HG03575 (cell line): ENCODE data around the gene PITPNM1.
"Not testable (repeated sequence)": the region's sequence is repeated elsewhere in the genome, so short reads cannot be mapped to it uniquely, and the experiment has no call there.

Experiments
- ATAC-seq: cut with Tn5 transposase; IDR thresholded peaks from one replicate; pipeline ENCODE4 v1.9.1; 2021; ENCODE audit not compliant: unreplicated experiment, insufficient number of reproducible peaks, low FRiP score; ENCODE audit errors: extremely low read depth

Gene PITPNM1

DNA sequence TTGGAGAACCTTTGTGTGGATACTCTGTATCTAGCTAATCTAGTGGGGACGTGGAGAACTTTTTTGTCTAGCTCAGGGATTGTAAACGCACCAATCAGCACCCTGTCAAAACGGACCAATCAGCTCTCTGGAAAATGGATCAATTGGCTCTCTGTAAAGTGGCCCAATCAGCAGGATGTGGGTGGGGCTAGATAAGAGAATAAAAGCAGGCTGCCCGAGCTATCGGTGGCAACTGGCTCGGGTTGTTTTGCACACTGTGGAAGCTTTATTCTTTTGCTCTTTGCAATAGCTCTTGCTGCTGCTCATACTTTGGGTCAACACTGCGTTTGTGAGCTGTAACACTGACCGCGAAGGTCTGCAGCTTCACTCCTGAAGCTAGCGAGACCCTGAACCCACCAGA, 28.5 kb downstream of the PITPNM1 start:
- ATAC-seq = not testable (repeated sequence)

DNA sequence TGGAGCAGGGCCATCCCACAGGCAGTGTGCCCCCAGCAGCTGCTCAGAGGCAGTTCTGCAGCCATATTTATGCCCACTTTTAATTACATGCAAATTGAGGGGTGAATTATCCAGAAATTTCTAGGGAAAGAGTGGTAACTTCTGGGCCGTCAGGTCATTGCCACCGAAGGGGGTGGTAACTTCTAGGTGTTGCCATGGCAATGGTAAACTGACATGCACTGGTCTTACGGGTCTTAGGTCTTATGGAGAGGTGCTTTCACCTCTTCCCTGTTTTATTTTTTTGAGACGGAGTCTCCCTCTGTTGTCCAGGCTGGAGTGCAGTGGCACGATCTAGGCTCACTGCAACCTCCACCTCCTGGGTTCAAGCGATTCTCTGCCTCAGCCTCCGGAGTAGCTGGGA, 32.3 kb downstream of the PITPNM1 start:
- no peak for ATAC-seq

DNA sequence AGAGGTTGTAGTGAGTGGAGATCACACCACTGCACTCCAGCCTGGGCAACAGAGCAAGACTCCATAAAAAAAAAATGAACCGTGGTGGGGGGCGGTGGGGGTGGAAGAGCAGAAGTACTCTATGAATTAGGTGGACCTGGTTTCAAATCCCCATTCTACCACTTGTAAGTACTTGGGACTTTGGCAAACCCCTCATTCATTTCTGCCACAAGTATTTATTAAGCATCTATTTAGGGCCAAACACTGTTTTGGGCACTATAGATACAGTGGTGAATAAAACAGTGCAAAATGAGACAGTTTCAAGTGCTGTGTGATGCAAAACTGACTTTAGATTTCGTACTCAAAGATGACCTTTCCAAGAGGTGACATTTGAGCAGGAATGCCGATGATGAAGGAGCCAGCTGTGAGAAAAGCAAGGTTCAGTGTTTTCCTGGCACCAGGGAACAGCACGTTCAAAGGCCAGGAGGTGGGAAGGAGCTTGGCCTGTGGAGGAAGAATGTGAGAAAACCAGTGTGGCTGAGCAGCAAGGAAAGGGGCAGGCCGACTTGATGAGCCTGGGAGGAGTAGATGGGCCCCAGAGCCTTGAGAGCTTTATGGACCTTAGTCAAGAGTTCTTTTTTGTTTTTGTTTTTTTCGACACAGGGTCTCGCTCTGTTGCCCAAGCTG, 34.7 kb downstream of the PITPNM1 start:
- no peak for ATAC-seq

DNA sequence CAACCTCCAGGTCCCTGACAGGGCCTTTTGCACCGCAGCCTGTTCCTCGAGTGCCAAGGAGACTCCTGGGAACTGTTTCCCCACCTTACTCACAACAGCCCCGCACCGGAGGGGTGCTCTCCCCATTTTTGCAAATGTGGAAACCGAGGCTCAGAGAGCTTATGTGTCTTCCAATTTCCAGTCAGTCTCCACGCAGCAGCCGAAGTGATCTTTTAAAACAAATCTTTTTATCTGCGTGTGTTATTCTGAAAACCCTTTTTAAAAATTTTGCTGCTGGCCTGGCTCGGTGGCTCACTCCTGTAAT, 35.7 kb downstream of the PITPNM1 start:
- ATAC-seq = no peak

DNA sequence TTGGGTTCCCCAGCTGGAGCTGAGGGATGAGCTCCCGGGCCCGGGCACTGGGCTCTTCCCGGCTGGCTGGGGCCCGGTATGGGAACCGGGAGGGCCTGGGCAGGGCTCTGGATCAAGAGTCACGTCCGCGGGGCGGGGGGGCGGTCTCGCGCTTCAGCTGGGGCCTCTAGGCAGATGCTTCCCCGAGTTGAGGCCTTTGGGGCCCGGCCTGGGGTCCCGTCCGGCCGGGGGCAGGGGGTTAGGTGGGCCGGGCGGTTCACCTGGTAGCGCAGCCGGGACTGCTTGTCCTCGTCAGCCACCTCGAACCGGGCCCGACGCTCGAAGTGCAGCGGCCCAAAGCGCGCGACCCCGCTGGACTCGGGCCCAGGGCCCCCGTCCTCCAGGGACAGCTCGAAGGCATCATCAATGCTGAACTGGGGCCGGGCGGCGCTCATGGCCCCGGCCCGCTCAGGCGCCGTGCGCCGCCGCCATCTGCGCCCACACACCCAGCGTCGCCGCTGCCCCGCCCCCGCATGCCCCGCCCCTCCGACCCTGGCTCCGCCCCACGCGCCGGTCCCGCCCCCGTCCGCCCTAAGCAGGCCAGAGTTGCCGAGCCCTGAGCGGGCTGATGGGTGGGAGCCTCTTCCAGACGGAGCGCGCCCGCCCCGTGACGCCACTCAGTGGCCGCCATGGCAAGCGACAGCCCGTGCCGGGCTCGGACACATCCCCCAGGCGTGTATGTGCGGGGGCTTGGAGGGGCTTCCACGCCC, 36.2 kb downstream of the PITPNM1 start, which contains the start of gene TMEM134:
Gene TMEM134 (minus strand): TSS at position 493 of the 749 bp plus-strand sequence. CDS start 59 bp downstream, at position 434.
- ATAC-seq = no peak

DNA sequence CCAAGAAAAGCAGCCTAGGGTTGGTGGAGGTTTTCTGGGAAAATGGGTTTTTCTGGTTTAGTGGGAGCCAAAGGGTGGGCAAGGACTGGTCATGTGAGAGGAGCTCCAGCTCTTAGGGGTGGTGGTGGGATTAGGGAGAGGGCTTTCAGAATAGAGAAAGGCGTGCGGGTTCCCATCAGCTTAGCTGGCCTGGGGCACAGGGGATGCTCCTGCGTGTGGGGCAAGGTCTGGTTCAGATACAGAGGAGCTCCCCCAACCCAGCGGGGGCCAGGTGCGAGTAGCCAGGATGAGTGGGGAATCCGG, 36.8 kb downstream of the PITPNM1 start:
- no peak for ATAC-seq

DNA sequence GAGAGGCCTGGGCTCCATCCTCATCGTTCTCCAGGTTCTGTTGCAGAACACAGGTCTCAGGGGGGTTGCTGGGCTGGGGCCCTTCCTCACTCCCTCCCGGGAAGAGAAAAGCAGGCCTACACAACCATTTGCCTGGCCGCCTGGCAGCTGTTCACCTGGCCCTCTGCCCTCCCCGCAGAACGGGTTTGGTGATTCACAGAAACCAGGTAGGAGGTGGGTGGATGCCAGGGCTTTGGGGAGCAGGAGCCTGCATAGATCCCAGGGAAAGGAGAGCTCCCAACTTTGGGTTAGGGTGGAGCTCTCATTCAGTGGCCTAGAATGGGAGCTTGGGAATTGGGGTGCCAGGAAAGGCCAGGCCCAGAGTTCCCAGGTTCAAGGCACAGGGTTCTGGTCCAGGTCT, 37.1 kb downstream of the PITPNM1 start:
- no peak for ATAC-seq

DNA sequence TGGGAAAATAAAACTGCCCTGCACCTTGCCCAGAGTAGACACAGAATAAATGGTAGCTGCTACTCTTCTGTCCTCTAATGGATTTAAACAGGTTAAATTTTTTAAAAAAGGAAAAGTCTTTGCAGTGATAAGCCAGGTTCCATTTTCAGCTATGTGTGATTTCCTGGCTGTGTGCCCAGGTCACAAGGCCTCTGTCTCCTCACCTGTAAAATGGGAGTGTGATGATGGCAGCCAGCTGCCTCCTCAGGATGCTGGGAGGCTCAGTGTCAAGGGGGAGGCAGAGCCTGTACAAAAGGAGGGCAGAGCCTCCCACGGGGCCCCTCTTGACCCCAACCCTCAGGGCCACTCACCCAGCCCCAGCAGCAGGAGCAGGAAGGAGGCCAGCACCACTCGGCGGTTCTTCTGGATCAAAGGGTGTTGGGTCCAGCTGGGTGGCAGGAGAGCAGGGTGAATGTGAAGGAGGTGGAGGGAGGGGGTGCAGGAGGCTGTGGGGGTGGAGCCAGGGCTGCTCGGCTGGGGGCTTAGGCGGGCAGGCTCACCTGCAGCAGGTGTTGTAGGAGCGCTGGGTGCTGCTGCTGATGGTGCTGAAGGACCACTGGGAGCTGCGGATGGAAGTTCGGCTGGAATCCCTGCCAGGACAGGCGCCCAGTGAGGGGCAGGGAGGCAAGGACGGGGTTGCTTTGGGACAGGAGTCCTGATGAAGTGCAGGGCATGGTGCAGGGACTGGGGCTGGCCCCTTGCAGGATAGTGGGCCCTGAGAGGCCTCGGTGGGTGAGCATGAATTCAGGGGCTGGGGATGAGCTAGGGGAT, 38.0 kb downstream of the PITPNM1 start:
- no peak for ATAC-seq

DNA sequence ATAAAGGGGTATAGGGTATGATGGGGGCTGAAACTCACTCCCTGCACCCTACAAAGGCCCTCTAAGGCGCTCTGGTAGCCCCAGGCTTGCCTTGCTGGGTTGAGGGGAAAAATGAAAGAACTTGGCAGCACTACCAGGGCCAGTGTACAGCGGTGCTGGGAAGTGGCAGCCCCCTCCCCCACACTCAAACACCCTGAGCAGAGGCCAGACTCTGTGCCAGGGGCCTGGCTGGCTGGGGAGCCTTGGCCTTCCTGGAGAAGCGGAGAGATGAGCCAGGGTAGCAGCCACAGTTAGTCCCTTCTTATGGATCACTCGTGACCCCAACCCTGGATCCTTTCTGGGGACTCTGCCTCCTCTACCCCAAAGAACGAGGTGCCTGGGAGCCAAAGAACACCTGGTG, 38.8 kb downstream of the PITPNM1 start:
- no peak for ATAC-seq

DNA sequence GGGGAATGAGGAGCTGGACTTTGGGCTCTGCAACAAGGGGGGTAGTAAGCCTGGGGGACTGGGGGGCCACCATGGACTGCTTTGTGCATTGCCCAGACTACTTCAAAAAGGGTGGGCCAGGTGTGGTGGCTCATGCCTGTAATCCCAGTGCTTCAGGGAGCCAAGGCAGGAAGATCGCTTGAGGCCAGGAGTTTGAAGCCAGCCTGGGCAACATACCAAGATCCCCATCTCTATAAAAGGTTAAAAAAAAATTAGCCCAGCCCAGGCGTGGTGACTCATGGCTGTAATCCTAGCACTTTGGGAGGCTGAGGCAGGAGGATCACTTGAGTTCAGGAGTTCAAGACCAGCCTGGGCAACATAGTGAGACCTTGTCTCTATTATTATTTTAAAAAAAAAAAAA, 39.6 kb downstream of the PITPNM1 start:
- ATAC-seq = not testable (repeated sequence)

DNA sequence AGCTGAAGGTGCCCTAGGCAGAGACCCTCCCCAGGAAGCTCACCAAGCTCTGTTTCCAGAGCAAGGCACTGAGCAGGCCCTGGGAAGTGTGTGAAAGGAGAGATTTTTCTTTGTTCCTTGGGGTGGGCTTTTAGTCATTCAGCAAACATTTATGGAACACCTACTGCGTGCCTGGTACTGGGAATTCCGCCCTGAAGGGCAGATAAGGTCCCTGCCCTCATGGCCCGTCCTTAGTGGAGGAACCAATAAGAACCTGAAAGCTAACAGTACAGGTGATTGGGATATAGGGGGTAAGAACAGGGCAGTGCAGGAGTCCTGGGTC, 40.0 kb downstream of the PITPNM1 start:
- no peak for ATAC-seq

DNA sequence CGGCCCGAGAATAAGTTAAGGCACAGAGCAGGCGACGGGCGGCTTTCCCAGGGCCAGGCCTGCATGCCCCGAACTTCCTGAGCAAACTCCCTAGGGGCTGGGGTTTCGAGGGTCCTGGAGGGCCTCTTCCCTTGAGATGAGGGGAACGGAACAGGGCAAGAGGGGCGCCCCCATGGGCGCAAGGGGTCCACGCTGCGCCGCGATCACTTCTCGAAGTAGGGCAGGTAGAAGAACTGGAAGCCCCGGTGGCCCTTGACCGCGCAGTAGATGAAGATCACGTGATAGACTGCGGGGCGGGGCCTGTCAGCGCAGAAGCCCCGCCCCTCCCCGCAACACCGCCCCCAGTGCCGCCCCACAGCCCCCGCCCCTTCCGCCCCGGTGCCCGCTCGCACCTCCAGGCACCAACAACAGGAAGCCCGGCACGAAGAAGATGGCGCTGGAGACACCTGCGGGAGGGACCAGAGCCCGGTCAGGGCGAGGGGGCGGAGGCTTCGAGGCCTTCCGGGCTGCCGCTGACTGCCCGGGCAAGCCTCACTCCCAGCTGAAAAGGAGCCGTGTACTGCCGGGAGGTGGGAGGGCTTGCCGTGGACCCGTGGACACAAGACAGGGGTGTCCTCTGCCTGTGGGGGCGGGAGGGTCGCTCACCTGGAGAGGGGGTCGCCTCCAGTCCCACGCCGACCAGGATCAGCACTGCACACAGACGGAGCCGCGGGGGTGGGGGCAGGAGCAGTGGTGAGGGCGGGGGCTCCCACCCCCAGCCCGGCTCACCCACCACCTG, 40.6 kb downstream of the PITPNM1 start:
- no peak for ATAC-seq

DNA sequence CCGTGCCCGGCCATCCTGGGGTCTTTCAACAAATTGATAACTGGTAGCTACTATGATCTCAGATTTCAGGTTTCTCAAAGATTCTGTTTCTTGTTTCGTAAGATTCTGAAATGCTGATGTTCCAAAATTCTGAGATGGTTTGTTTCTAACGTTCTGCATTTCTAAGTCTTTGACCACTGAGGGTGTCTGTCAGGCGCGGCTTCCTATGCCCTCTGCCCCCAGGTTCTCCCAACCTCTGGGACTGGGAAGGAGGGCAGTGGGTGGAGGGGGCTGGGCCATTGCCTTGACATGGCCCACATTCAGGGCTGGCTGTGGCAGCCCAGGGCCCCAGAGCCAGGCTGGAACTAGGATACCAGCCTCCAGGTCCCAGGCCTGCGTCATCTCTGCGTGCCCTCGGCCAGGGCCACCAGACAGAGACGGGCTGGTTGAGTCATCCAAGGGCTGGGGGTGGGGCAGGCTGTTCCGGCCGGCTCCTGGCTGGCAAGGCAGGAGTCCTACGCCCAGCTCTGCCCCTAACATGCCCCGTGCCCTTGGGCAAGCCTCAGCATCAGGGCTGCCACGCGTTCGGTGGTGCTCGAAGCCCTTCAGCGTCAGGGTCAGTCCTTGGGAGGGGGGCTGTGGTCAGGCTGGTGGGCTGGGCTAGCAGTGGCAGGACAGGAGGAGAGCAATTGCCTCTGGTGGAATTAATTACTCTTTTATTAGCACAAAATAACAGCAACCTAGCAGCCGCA, 41.3 kb downstream of the PITPNM1 start:
- no peak for ATAC-seq

DNA sequence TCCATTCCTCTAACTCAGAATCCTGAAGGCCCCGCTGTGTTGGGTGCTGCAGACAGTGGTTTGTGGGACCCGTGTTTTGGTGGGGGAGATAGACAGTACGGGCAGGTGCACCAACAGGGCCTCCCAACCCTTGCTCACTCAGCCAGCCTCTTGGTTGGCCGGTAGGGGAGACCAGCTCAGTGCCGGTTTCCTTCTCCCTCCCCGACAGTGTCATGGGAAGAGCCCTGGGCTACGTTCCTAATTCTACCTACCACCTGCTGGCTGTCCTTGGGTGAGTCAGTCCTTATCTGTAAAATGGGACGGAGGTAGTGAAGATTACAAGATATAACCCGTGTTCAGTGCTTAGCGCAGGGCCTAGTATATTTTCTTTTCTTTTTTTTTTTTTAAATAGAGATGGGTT, 42.0 kb downstream of the PITPNM1 start:
- no peak for ATAC-seq

DNA sequence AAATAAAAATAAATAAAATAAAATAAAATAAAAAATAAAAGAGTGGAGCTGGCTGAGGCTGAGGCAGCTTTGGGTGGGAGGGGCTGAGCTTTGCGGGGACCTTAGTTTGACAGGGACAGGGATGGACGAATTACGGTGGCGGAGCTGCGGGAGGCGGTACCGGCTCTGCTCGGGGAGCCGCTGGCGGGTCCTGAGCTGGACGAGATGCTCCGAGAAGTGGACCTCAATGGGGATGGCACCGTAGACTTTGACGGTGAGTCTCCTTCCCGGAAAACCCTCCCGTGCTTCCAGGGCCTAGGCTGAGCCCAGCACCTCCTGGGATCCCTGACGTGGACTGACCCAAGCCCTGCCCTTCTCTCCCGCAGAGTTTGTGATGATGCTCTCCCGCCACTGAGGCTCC, 46.9 kb downstream of the PITPNM1 start:
- ATAC-seq = no peak

DNA sequence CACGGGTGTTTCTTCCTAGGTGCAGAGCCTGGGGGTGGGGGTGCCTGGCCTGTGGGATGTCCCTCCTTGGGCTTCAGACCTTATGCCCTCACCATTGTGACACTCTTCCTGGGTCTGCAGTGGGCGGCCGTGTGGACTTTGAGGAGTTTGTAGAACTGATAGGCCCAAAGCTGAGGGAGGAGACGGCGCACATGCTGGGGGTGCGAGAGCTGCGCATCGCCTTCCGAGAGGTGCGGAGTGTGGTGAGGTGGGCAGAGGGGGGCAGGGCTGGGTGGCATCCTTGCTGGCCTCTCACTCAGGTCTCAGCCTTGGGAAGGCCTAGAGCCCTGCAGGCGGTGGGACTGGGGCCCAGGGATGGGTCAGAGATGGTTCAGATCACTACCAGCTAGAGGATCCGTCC, 47.7 kb downstream of the PITPNM1 start:
- ATAC-seq = no peak

DNA sequence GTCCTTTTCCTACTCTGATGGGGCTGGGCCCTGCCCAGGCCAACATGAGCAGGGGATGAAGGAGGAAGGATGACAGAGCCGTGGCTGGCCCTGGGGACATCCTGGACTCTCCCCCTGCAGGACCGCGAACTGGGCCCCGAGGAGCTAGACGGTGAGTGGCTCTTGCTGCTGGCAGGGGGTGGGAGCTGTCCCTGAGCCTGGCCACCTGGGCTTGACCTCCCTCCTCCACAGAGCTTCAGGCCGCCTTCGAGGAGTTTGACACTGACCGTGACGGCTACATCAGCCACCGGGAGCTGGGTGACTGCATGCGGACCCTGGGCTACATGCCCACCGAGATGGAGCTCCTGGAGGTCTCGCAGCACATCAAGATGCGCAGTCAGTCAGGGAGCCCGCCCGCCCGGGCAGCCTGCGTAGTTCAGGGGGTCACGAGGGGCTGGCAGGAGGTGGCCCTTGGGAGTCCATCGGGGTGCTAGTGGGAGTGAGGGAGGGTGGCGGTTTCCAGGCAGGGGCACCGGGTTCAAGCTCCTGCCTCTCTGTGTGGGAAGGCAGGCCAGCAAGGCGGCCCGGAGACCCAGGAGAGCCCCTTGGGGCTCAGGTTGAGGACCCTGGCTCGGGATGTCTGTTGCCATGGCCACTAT, 49.0 kb downstream of the PITPNM1 start:
- no peak for ATAC-seq

DNA sequence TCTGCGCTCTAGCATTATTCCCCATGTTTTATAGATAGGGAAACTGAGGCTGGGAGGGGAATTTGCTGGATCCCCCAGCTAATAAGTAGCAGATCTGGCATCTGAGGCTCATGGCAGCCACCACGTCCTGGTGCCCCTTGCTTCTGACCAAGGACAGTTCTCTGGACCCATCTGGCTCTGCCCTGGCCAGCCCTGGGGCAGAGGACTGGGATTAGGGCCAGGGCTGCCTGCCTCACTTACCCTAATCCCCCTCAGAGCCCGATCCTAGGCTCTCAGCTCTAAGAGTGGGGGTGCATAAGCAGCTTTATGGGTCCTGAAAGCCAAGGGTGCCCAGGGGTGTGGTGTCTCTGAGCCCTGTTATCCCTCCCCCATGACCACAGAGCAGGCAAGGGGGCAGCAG, 50.1 kb downstream of the PITPNM1 start, which contains the start of gene CABP4:
Gene CABP4 (plus strand): TSS at position 301 of the 400 bp plus-strand sequence. CDS start 70 bp downstream, at position 371.
- ATAC-seq = no peak
